Umbilical cord (tissue), 2 donors: ENCODE results near the gene RAF1. TPM values are rescaled to one million over a fixed set of nuclear protein-coding genes. Genes with fewer than 3 reads are reported as not detected.
"Not testable (repeated sequence)": the region's sequence is repeated elsewhere in the genome, so short reads cannot be mapped to it uniquely, and the experiment has no call there.

ENCODE experiments used
- DNase-seq: peaks from one replicate; pipeline ENCODE4 v3.0.0-alpha.2; 2015; ENCODE audit warnings: low spot score
- total RNA-seq: library from RNA; depleted of rRNA; stranded (reverse); fragments of >200 nt; gene quantifications from one replicate; pipeline ENCODE4 v1.2.3, GENCODE V29; 2014; ENCODE audit warnings: low replicate concordance; ENCODE audit not compliant: insufficient read depth

Gene RAF1
- total RNA-seq, 1 donor from 2014 or later, result 120 TPM

- DNase-seq, result peak; percentile 71
Observed at GRCh38 chr3:12643010-12643380, 20.9 kb downstream of the RAF1 start.

- not testable (repeated sequence) for DNase-seq
Observed at GRCh38 chr3:12640853-12641252, 23.1 kb downstream of the RAF1 start.

- peak; percentile 43 for DNase-seq
Observed at GRCh38 chr3:12638105-12638504, 25.8 kb downstream of the RAF1 start.

GRCh38 chr3:12633108-12633507 lies 30.8 kb downstream of the RAF1 start:
- DNase-seq, result no peak

- DNase-seq, result no peak
Observed at GRCh38 chr3:12632523-12632922, 31.4 kb downstream of the RAF1 start.

- not testable (repeated sequence) for DNase-seq
Observed at GRCh38 chr3:12630843-12631242, 33.1 kb downstream of the RAF1 start.

GRCh38 chr3:12630292-12630691 lies 33.6 kb downstream of the RAF1 start:
- DNase-seq, result no peak

- no peak for DNase-seq
Observed at GRCh38 chr3:12629560-12629959, 34.4 kb downstream of the RAF1 start.

GRCh38 chr3:12628813-12629212 lies 35.1 kb downstream of the RAF1 start:
- DNase-seq, result no peak

- DNase-seq, result no peak
Observed at GRCh38 chr3:12627370-12627769, 36.5 kb downstream of the RAF1 start.

GRCh38 chr3:12624964-12625363 lies 39.0 kb downstream of the RAF1 start:
- not testable (repeated sequence) for DNase-seq

GRCh38 chr3:12624056-12624455 lies 39.9 kb downstream of the RAF1 start:
- DNase-seq, result no peak

GRCh38 chr3:12622335-12622734 lies 41.6 kb downstream of the RAF1 start:
- no peak for DNase-seq

GRCh38 chr3:12620729-12621128 lies 43.2 kb downstream of the RAF1 start:
- no peak for DNase-seq

GRCh38 chr3:12620305-12620704 lies 43.6 kb downstream of the RAF1 start:
- DNase-seq, result no peak

GRCh38 chr3:12618426-12618825 lies 45.5 kb downstream of the RAF1 start:
- DNase-seq, result no peak

- DNase-seq, result no peak
Observed at GRCh38 chr3:12615266-12615665, 48.7 kb downstream of the RAF1 start.

- DNase-seq, result no peak
Observed at GRCh38 chr3:12613250-12613649, 50.7 kb downstream of the RAF1 start.

- DNase-seq, result no peak
Observed at GRCh38 chr3:12612514-12613226, 51.2 kb downstream of the RAF1 start.

- no peak for DNase-seq
Observed at GRCh38 chr3:12611117-12611516, 52.8 kb downstream of the RAF1 start.

- DNase-seq, result no peak
Observed at GRCh38 chr3:12608376-12608775, 55.5 kb downstream of the RAF1 start.

- no peak for DNase-seq
Observed at GRCh38 chr3:12603969-12604368, 59.9 kb downstream of the RAF1 start.

GRCh38 chr3:12601072-12601471 lies 62.8 kb downstream of the RAF1 start:
- no peak for DNase-seq

- DNase-seq, result no peak
Observed at GRCh38 chr3:12598890-12599289, 65.0 kb downstream of the RAF1 start.
